H1 (cell line): Measurements from ENCODE around the gene C3orf80. TPM values are rescaled to one million over a fixed set of nuclear protein-coding genes. Genes with fewer than 3 reads are reported as not detected.

Experiments
- CTCF ChIA-PET: fragments of 300-600 bp; sonication (Branson Sonifier 250); formaldehyde crosslinking; loops from one replicate; lab custom pipeline; 2021; ENCODE audit not compliant: partially characterized antibody; lab: Charles Lee
- POLR2A ChIA-PET: fragments of 300-600 bp; sonication (Branson Sonifier 250); formaldehyde crosslinking; loops from one replicate; lab custom pipeline; 2021; ENCODE audit warnings: inconsistent platforms; ENCODE audit not compliant: partially characterized antibody; lab: Charles Lee
- DNase-seq, 2 experiments: peaks; one replicate each; pipeline versions ENCODE4 v3.0.0 to v3.0.0-alpha.2; 2010 to 2022; ENCODE audit warnings: low spot score in 2 of 2, low read depth in 1 of 2, mixed read lengths in 1 of 2
- FAIRE-seq: peaks from 2 replicates; lab custom pipeline; 2011; peaks lifted over from hg19 to GRCh38; lab: Jason Lieb, UNC
- H2AFZ ChIP-seq: 2 replicates; pipeline ENCODE4 v1.8.1; 2012; ENCODE audit warnings: low read length, inconsistent platforms
- H2AK5ac ChIP-seq: 2 replicates; pipeline ENCODE4 v1.6.1; 2013; ENCODE audit warnings: low read depth, low read length
- H2BK120ac ChIP-seq: replicated peaks from 2 replicates; pipeline ENCODE3; 2013; ENCODE audit warnings: low read depth, low read length, inconsistent platforms
- H2BK12ac ChIP-seq: 2 replicates; pipeline ENCODE4 v1.6.1; 2013; ENCODE audit warnings: low read depth, low read length
- H2BK15ac ChIP-seq: 2 replicates; pipeline ENCODE4 v1.6.1; 2013; ENCODE audit warnings: low read length
- H2BK20ac ChIP-seq: 2 replicates; pipeline ENCODE4 v1.6.1; 2013; ENCODE audit warnings: low read length
- H2BK5ac ChIP-seq: 2 replicates; pipeline ENCODE4 v1.6.1; 2013; ENCODE audit warnings: low read depth, low read length
- H3K14ac ChIP-seq: 2 replicates; pipeline ENCODE4 v1.6.1; 2013; ENCODE audit warnings: inconsistent platforms; ENCODE audit not compliant: insufficient read length
- H3K18ac ChIP-seq: 2 replicates; pipeline ENCODE4 v1.6.1; 2013; ENCODE audit warnings: low read length; ENCODE audit errors: extremely low read depth
- H3K23ac ChIP-seq: 2 replicates; pipeline ENCODE4 v1.6.1; 2013; ENCODE audit warnings: inconsistent platforms; ENCODE audit not compliant: insufficient read length
- H3K23me2 ChIP-seq: 2 replicates; pipeline ENCODE4 v1.6.1; 2013; ENCODE audit warnings: low read depth, low read length
- H3K27ac ChIP-seq: 2 replicates; pipeline ENCODE4 v1.6.1; 2011; ENCODE audit warnings: low read depth, low read length, inconsistent platforms
- H3K27me3 ChIP-seq, 4 experiments: replicated peaks in 1 of 4; 1 replicate in 1 of 4; 2 replicates in 3 of 4; pipeline versions ENCODE4 v1.6.1 to v1.8.1; 2011 to 2013; ENCODE audit warnings: low read length in 3 of 4, mild to moderate bottlenecking in 3 of 4, inconsistent platforms in 2 of 4, mixed read lengths in 2 of 4, moderate library complexity in 1 of 4; ENCODE audit not compliant: control insufficient read depth in 3 of 4, insufficient read depth in 3 of 4; ENCODE audit errors: extremely low read depth in 1 of 4
- H3K36me3 ChIP-seq, 4 experiments: 2 replicates each; pipeline versions ENCODE4 v1.6.1 to v1.8.1; 2011 to 2013; ENCODE audit warnings: mild to moderate bottlenecking in 4 of 4, low read length in 3 of 4, moderate library complexity in 2 of 4, control low read depth in 1 of 4, inconsistent platforms in 1 of 4; ENCODE audit not compliant: insufficient read depth in 4 of 4, control insufficient read depth in 2 of 4
- H3K4ac ChIP-seq: replicated peaks from 2 replicates; pipeline ENCODE3; 2013; ENCODE audit warnings: low read length, low read depth, mixed read lengths, inconsistent platforms; ENCODE audit not compliant: insufficient read length
- H3K4me1 ChIP-seq, 4 experiments: replicated peaks in 1 of 4; 1 replicate in 1 of 4; 2 replicates in 3 of 4; pipeline versions ENCODE4 v1.6.1 to v1.8.1; 2011 to 2013; ENCODE audit warnings: low read length in 3 of 4, inconsistent platforms in 2 of 4, mixed read lengths in 1 of 4; ENCODE audit not compliant: insufficient read depth in 4 of 4, control insufficient read depth in 3 of 4
- H3K4me2 ChIP-seq, 2 experiments: 2 replicates each; pipeline versions ENCODE4 v1.6.1 to v1.8.1; 2011 to 2013; ENCODE audit warnings: low read depth in 2 of 2, low read length in 2 of 2, control low read depth in 1 of 2, inconsistent platforms in 1 of 2, mild to moderate bottlenecking in 1 of 2; ENCODE audit not compliant: insufficient read depth in 1 of 2
- H3K4me3 ChIP-seq, 4 experiments: fragments of 200-600, 300-600 bp in 1 of 4; sonication (generic), shearing (Covaris generic), sonication (Bioruptor Twin) in 1 of 4; 2 replicates each; pipeline versions ENCODE4 v1.5.1 to v1.8.1; 2011 to 2016; ENCODE audit warnings: low read length in 4 of 4, low read depth in 3 of 4, control low read depth in 2 of 4, inconsistent platforms in 2 of 4, mild to moderate bottlenecking in 2 of 4, mixed read lengths in 1 of 4, moderate library complexity in 1 of 4; ENCODE audit not compliant: insufficient read depth in 2 of 4; ENCODE audit errors: extremely low read depth in 1 of 4
- H3K56ac ChIP-seq: replicated peaks from 2 replicates; pipeline ENCODE3; 2013; ENCODE audit warnings: low read depth, mild to moderate bottlenecking, mixed read lengths, low read length, inconsistent platforms; ENCODE audit not compliant: insufficient read length
- H3K79me1 ChIP-seq: 2 replicates; pipeline ENCODE4 v1.6.1; 2013; ENCODE audit warnings: low read depth, low read length, control low read depth
- H3K79me2 ChIP-seq, 2 experiments: 2 replicates each; pipeline versions ENCODE4 v1.6.1 to v1.8.1; 2012 to 2013; ENCODE audit warnings: low read length in 2 of 2, mild to moderate bottlenecking in 2 of 2, inconsistent platforms in 1 of 2; ENCODE audit not compliant: insufficient read depth in 2 of 2, control insufficient read depth in 1 of 2
- H3K9ac ChIP-seq, 4 experiments: replicated peaks in 1 of 4; 1 replicate in 1 of 4; 2 replicates in 3 of 4; pipeline versions ENCODE4 v1.6.1 to v1.8.1; 2011 to 2013; ENCODE audit warnings: low read depth in 3 of 4, low read length in 3 of 4, control low read depth in 2 of 4, mild to moderate bottlenecking in 2 of 4, moderate library complexity in 2 of 4, inconsistent platforms in 1 of 4; ENCODE audit errors: extremely low read depth in 1 of 4
- H3K9me3 ChIP-seq, 2 experiments: 2 replicates each; pipeline versions ENCODE4 v1.6.1 to v1.8.1; 2012 to 2013; ENCODE audit warnings: mild to moderate bottlenecking in 2 of 2, moderate library complexity in 2 of 2, control low read depth in 1 of 2, inconsistent platforms in 1 of 2, low read depth in 1 of 2, low read length in 1 of 2, mixed read lengths in 1 of 2; ENCODE audit not compliant: insufficient read depth in 2 of 2
- H4K20me1 ChIP-seq, 2 experiments: replicated peaks in 1 of 2; 2 replicates each; pipeline versions ENCODE3 to v1.8.1; 2011 to 2013; ENCODE audit warnings: inconsistent platforms in 2 of 2, low read length in 2 of 2, mild to moderate bottlenecking in 1 of 2; ENCODE audit not compliant: insufficient read depth in 2 of 2, control insufficient read depth in 1 of 2
- H4K5ac ChIP-seq: 2 replicates; pipeline ENCODE4 v1.6.1; 2013; ENCODE audit warnings: low read length, low read depth, mixed read lengths, inconsistent platforms; ENCODE audit not compliant: insufficient read length
- H4K8ac ChIP-seq: 2 replicates; pipeline ENCODE4 v1.8.0; 2013; ENCODE audit warnings: mild to moderate bottlenecking, moderate library complexity, low read length, inconsistent platforms; ENCODE audit not compliant: insufficient read depth; ENCODE audit errors: extremely low read depth
- H4K91ac ChIP-seq: replicated peaks from 2 replicates; pipeline ENCODE3; 2013; ENCODE audit warnings: low read length, mixed read lengths, inconsistent platforms; ENCODE audit not compliant: insufficient read length
- NRF1 ChIP-seq: IDR thresholded peaks from 2 replicates; pipeline ENCODE4 v1.6.1; 2011; ENCODE audit warnings: mild to moderate bottlenecking, low read depth, low read length, improper control_type of control experiment
- SIX5 ChIP-seq: IDR thresholded peaks from 2 replicates; pipeline ENCODE4 v1.6.1; 2011; ENCODE audit warnings: mild to moderate bottlenecking, low read depth, low read length
- WGBS, 2 experiments: shearing (Covaris generic) in 1 of 2; methylation state at CpG; one replicate each; pipeline versions ENCODE4 v1.1.6 to v1.1.7; 2013 to 2015; ENCODE audit warnings: low lambda C conversion rate in 2 of 2, mixed read lengths in 2 of 2, inconsistent platforms in 1 of 2, low coverage in 1 of 2, missing lambda C conversion rate in 1 of 2; ENCODE audit not compliant: insufficient replicate concordance in 2 of 2, insufficient coverage in 1 of 2, insufficient read length in 1 of 2; ENCODE audit errors: extremely low coverage in 1 of 2, missing lambda C conversion rate in 1 of 2; 5-methylcytosine and 5-hydroxymethylcytosine counted together
- polyA plus RNA-seq, 7 experiments: library from polyadenylated mRNA; depleted of rRNA in 3 of 7; stranded (reverse) in 5 of 7; unstranded in 2 of 7; fragments of >200 nt in 5 of 7; fragments of 200-250 nt in 2 of 7; gene quantifications; 1 replicate in 5 of 7; 2 replicates in 1 of 7; 4 replicates in 1 of 7; pipeline versions ENCODE4 v1.2.1 to v1.2.3, GENCODE V29; 2011 to 2013; ENCODE audit warnings: missing spikeins in 2 of 7, mixed read lengths in 2 of 7
- total RNA-seq: library from RNA; stranded (reverse); fragmentation: NEBNext Ultra II Directional; extraction: Animal tissue kit (Norgen Biotek cat#: 25700); gene quantifications from 2 replicates; pipeline ENCODE4 v1.2.1, GENCODE V29; 2021

The C3orf80 gene
- total and polyA plus RNA-seq, 2 of the 8 experiments (the other 6 are each of a cell fraction or from before 2014, with no cell fraction given) = 0.57 to 1.1 TPM

- Histone ChIP-seq H2BK120ac (no peak overlapping the region), H3K4me3 (no peak overlapping the region), H4K91ac (no peak overlapping the region), H3K18ac (no peak overlapping the region), H4K5ac (no peak overlapping the region), H3K9ac (no peak overlapping the region), H4K20me1 (no peaks in the 10 kb centered on the region), H3K4me2 (no peak overlapping the region), H3K79me2 (no peaks in the 10 kb centered on the region), H3K79me1 (no peaks in the 10 kb centered on the region), H3K23me2 (no peaks in the 10 kb centered on the region), H3K14ac (no peak overlapping the region), H2BK5ac (no peak overlapping the region), H2BK15ac (no peak overlapping the region), H4K8ac (no peak overlapping the region), H3K23ac (no peak overlapping the region), H2AK5ac (no peak overlapping the region), H3K27ac (no peak overlapping the region), H3K9me3 (peaks cover 0 to 2% of the 10 kb centered on the region in 2 experiments; a peak in 1 of 4 replicates), H3K4me1 (no peaks in the 10 kb centered on the region), H2BK20ac (no peak overlapping the region), H3K56ac (no peak overlapping the region), H2BK12ac (no peak overlapping the region), H3K4ac (no peak overlapping the region), H3K27me3 (no peaks in the 10 kb centered on the region), H2AFZ (no peak overlapping the region), H3K36me3 (no peaks in the 10 kb centered on the region)
- WGBS, 2 experiments = 90% methylated on average over 1 of the region's 1 CpG; no CpG with 5 or more reads in 1 of the 2 experiments
- ChIA-PET POLR2A (interaction anchor here (2.0 kb wide), 1 partner anchor 10 kb away, joined by 4 read pairs; no protein-coding TSS in a partner anchor), CTCF (interaction anchor here (1.4 to 1.5 kb wide), 3 partner anchors 19 to 204 kb away, joined by 3 to 4 read pairs (median 4); no protein-coding TSS in a partner anchor)
- DNase-seq (no peak), FAIRE-seq (no peak)
- TF ChIP-seq SIX5 (no peak), NRF1 (no peak)
Observed at GRCh38 chr3:160192310-160193029, 32.8 kb upstream of the C3orf80 start.
